ENCODE measurements around the gene WASHC1. TPM values are rescaled to one million over a fixed set of nuclear protein-coding genes. Genes with fewer than 3 reads are reported as not detected.
"Not testable (repeated sequence)": the region's sequence is repeated elsewhere in the genome, so short reads cannot be mapped to it uniquely, and the experiment has no call there.

The WASHC1 gene
- total RNA-seq, 1 experiment from 2014 or later: 6.1 TPM

GRCh38 chr9:14129-14809 lies 15.0 kb downstream of the WASHC1 start:
- DNase-seq (ENCODE audit: low spot score): not testable (repeated sequence)

- not testable (repeated sequence) for DNase-seq (ENCODE audit: low spot score)
Observed at GRCh38 chr9:11206-11605, 18.1 kb downstream of the WASHC1 start.

GRCh38 chr9:10653-11053 lies 18.6 kb downstream of the WASHC1 start:
- not testable (repeated sequence) for DNase-seq (ENCODE audit: low spot score)

GRCh38 chr9:10207-10606 lies 19.0 kb downstream of the WASHC1 start:
- DNase-seq (ENCODE audit: low spot score): not testable (repeated sequence)

Other genes with a start within 250 kb of the WASHC1 start
- 0.47 and 0.65 TPM in 2 replicates for gene FOXD4, start 89.0 kb upstream of the WASHC1 start, total RNA-seq (2014; rRNA removed; shearing (Covaris generic))
- gene ZNG1A, start 149.6 kb upstream of the WASHC1 start, total RNA-seq (2014; rRNA removed; shearing (Covaris generic)): 46.0 and 59.8 TPM in 2 replicates
- gene DOCK8, start 185.4 kb upstream of the WASHC1 start, total RNA-seq (2014; rRNA removed; shearing (Covaris generic)): not detected in 2 replicates

Measured in A172 (cell line).